Lung (tissue), 12 donors: ENCODE results near the gene A3GALT2. TPM values are rescaled to one million over a fixed set of nuclear protein-coding genes. Genes with fewer than 3 reads are reported as not detected.

Experiments
- ATAC-seq: fragments of 200-7000 bp; cut with Tn5 transposase; one replicate; pipeline ENCODE4 v1.9.1; 2020; ENCODE audit warnings: moderate number of reproducible peaks; ENCODE audit not compliant: insufficient read depth, low FRiP score
- DNase-seq, 3 donors: peaks; one replicate each; pipeline ENCODE4 v3.0.0-alpha.2; 2013 to 2017
- H3K27ac ChIP-seq, 2 donors: one replicate each; pipeline ENCODE4 v1.5.1; 2013; ENCODE audit warnings: mild to moderate bottlenecking in 2 of 2, moderate library complexity in 2 of 2, control low read depth in 1 of 2, inconsistent platforms in 1 of 2, low read depth in 1 of 2, low read length in 1 of 2
- H3K27me3 ChIP-seq, 3 donors: one replicate each; pipeline ENCODE4 v1.5.1; 2013; ENCODE audit warnings: low read length in 2 of 3; ENCODE audit not compliant: control insufficient read depth in 3 of 3, insufficient read depth in 3 of 3
- H3K36me3 ChIP-seq, 4 donors: one replicate each; pipeline ENCODE4 v1.5.1; 2013; ENCODE audit warnings: low read length in 4 of 4, mild to moderate bottlenecking in 1 of 4, moderate library complexity in 1 of 4; ENCODE audit not compliant: control insufficient read depth in 4 of 4, insufficient read depth in 4 of 4
- H3K4me1 ChIP-seq, 5 donors: one replicate each; pipeline ENCODE4 v1.5.1; 2013; ENCODE audit warnings: low read length in 5 of 5, mild to moderate bottlenecking in 2 of 5, moderate library complexity in 1 of 5; ENCODE audit not compliant: control insufficient read depth in 5 of 5, insufficient read depth in 5 of 5
- H3K4me3 ChIP-seq: one replicate; pipeline ENCODE4 v1.5.1; 2013; ENCODE audit warnings: mild to moderate bottlenecking, control low read depth, moderate library complexity
- H3K9ac ChIP-seq, 2 donors: one replicate each; pipeline ENCODE4 v1.5.1; 2013; ENCODE audit warnings: low read length in 2 of 2, control low read depth in 1 of 2; ENCODE audit not compliant: insufficient read depth in 1 of 2
- H3K9me3 ChIP-seq, 4 donors: one replicate each; pipeline ENCODE4 v1.5.1; 2013; ENCODE audit warnings: low read length in 3 of 4, mild to moderate bottlenecking in 1 of 4, moderate library complexity in 1 of 4; ENCODE audit not compliant: control insufficient read depth in 4 of 4, insufficient read depth in 3 of 4
- CTCF ChIP-seq: IDR thresholded peaks from 2 replicates; pipeline ENCODE4 v1.5.1; 2012; ENCODE audit warnings: mild to moderate bottlenecking; ENCODE audit errors: control extremely low read depth, extremely low read depth
- WGBS, 2 donors: extraction: QIAGEN DNeasy Blood & Tissue Kit; methylation state at CpG; one replicate each; pipeline ENCODE4 v1.1.7; 2013; 5-methylcytosine and 5-hydroxymethylcytosine counted together
- polyA plus RNA-seq, 2 donors: library from polyadenylated mRNA; stranded (reverse); fragments of 200-250 nt; gene quantifications; one replicate each; pipeline ENCODE4 v1.2.1, GENCODE V29; 2013
- total RNA-seq, 2 donors: library from RNA; depleted of rRNA in 1 of 2; stranded (reverse); fragments of >200 nt in 1 of 2; gene quantifications; one replicate each; pipeline ENCODE4 v1.2.1, GENCODE V29; 2014 to 2021
- donor health status: control.
- donor health status: control.
- donor health status: Bipolar disorder and iron deficiency.
- donor health status: healthy.
- donor health status: DM: yes; HTN: yes; CAD: no.

A3GALT2 gene
- total and polyA plus RNA-seq, 4 donors: 0.07 to 0.28 TPM; not detected in 2

GRCh38 chr1:33270379-33270778 lies 50.5 kb downstream of the A3GALT2 start:
- no peak for TF ChIP-seq CTCF
- no peak overlapping the region for H3K4me3 ChIP-seq
- ATAC-seq (no peak), DNase-seq (no peak)
- H3K4me1 ChIP-seq: peaks cover 0 to 19% (median 0%) of the 10 kb centered on the region in 5 donors
- H3K27me3 ChIP-seq: no peaks in the 10 kb centered on the region
- no peak overlapping the region for H3K27ac ChIP-seq
- no peak overlapping the region for H3K9ac ChIP-seq
- WGBS, 2 donors: 92 to 93% methylated on average over 5 of the region's 5 CpGs
- H3K9me3 ChIP-seq: no peaks in the 10 kb centered on the region
- H3K36me3 ChIP-seq: peaks cover 0 to 24% (median 13%) of the 10 kb centered on the region in 4 donors

GRCh38 chr1:33269621-33270020 lies 51.3 kb downstream of the A3GALT2 start:
- Histone ChIP-seq H3K27me3 (no peaks in the 10 kb centered on the region), H3K27ac (no peak overlapping the region), H3K36me3 (peaks cover 0 to 24% (median 13%) of the 10 kb centered on the region in 4 donors), H3K9me3 (no peaks in the 10 kb centered on the region), H3K9ac (no peak overlapping the region), H3K4me1 (peaks cover 0 to 21% (median 0%) of the 10 kb centered on the region in 5 donors), H3K4me3 (no peak overlapping the region)
- WGBS, 2 donors: 76 to 85% methylated on average over 5 of the region's 5 CpGs
- no peak for TF ChIP-seq CTCF
- DNase-seq (no peak), ATAC-seq (no peak)

- H3K9ac ChIP-seq: no peak overlapping the region
- no peak for ATAC-seq
- peaks cover 0 to 22% (median 1%) of the 10 kb centered on the region in 5 donors for H3K4me1 ChIP-seq
- no peak overlapping the region for H3K4me3 ChIP-seq
- peaks cover 0 to 24% (median 12%) of the 10 kb centered on the region in 4 donors for H3K36me3 ChIP-seq
- H3K27me3 ChIP-seq: no peaks in the 10 kb centered on the region
- no peaks in the 10 kb centered on the region for H3K9me3 ChIP-seq
- H3K27ac ChIP-seq: no peak overlapping the region
- WGBS, 2 donors: 76% methylated on average over 5 of the region's 5 CpGs
- no peak for TF ChIP-seq CTCF
- no peak for DNase-seq
Measured at GRCh38 chr1:33268927-33269610, 51.8 kb downstream of the A3GALT2 start.
